Activated T-cell treated with anti-CD3 and anti-CD28 coated beads, Interleukin-2, amount 50 U/mL, for 4 hours (primary cell): ENCODE data around the gene SELENOM. TPM values are rescaled to one million over a fixed set of nuclear protein-coding genes. Genes with fewer than 3 reads are reported as not detected.
"Not testable (repeated sequence)": the region's sequence is repeated elsewhere in the genome, so short reads cannot be mapped to it uniquely, and the experiment has no call there.

ENCODE experiments used
- ATAC-seq, 2 donors: fragments of 200-7000 bp; cut with Tn5 transposase; one replicate each; pipeline ENCODE4 v1.10.0; 2021
- DNase-seq: peaks from one replicate; pipeline ENCODE4 v3.0.0-alpha.2; 2020
- H3K27me3 Mint-ChIP-seq: one replicate; pipeline ENCODE4 v1.8.0; 2021; ENCODE audit warnings: low read depth, mixed read lengths
- H3K36me3 Mint-ChIP-seq: one replicate; pipeline ENCODE4 v1.8.0; 2022; ENCODE audit warnings: mixed read lengths; ENCODE audit not compliant: insufficient read depth
- H3K4me1 Mint-ChIP-seq: one replicate; pipeline ENCODE4 v1.8.0; 2021; ENCODE audit warnings: low read depth, mixed read lengths
- H3K4me3 Mint-ChIP-seq: one replicate; pipeline ENCODE4 v1.8.0; 2021; ENCODE audit warnings: mild to moderate bottlenecking, moderate library complexity, mixed read lengths
- H3K9me3 Mint-ChIP-seq: one replicate; pipeline ENCODE4 v1.8.0; 2021; ENCODE audit warnings: mixed read lengths
- total RNA-seq, 3 donors: library from RNA; stranded (reverse); gene quantifications; one replicate each; pipeline ENCODE4 v1.2.1, GENCODE V29; 2021

Gene SELENOM
- total RNA-seq, 3 donors from 2014 or later = 8.1 to 19.2 (median 12.1) TPM

GRCh38 chr22:31077681-31078080 is 29.7 kb downstream of the SELENOM start:
- ATAC-seq = no peak
- H3K9me3 Mint-ChIP-seq = no peaks in the 10 kb centered on the region
- DNase-seq = no peak
- no peaks in the 10 kb centered on the region for H3K27me3 Mint-ChIP-seq
- peaks cover 21% of the 10 kb centered on the region for H3K4me1 Mint-ChIP-seq
- no peak overlapping the region for H3K4me3 Mint-ChIP-seq
- no peaks in the 10 kb centered on the region for H3K36me3 Mint-ChIP-seq

GRCh38 chr22:31075961-31076360 is 31.4 kb downstream of the SELENOM start:
- no peak for ATAC-seq
- Mint-ChIP-seq H3K36me3 (no peaks in the 10 kb centered on the region), H3K4me3 (no peak overlapping the region), H3K9me3 (no peaks in the 10 kb centered on the region), H3K27me3 (no peaks in the 10 kb centered on the region), H3K4me1 (peaks cover 5% of the 10 kb centered on the region)
- no peak for DNase-seq

- H3K4me1 Mint-ChIP-seq, ATAC-seq, H3K36me3 Mint-ChIP-seq, H3K4me3 Mint-ChIP-seq, H3K9me3 Mint-ChIP-seq, H3K27me3 Mint-ChIP-seq, DNase-seq: not testable (repeated sequence)
These were observed 33.7 kb downstream of the SELENOM start for GRCh38 chr22:31073545-31074145.

DNA sequence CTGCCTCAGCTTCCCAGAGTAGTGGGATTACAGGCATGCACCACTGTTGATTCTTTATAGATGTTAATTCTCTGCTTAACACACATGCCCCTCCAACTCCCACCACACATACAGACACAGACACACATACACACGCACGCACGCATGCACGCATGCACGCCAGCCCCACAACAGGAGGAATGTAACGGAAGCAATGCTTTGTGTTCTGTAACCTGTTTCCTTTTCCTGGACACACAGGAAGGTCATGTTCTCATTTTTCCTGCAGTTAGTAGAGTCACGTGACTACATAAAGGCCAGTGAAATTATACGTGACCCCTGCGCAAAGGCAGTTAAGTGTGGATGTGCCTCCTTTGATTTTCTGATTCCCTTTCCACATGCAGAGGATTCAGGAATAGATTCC is 34.2 kb downstream of the SELENOM start:
- H3K9me3 Mint-ChIP-seq, H3K4me3 Mint-ChIP-seq, H3K4me1 Mint-ChIP-seq, DNase-seq, ATAC-seq, H3K27me3 Mint-ChIP-seq, H3K36me3 Mint-ChIP-seq: not testable (repeated sequence)

DNA sequence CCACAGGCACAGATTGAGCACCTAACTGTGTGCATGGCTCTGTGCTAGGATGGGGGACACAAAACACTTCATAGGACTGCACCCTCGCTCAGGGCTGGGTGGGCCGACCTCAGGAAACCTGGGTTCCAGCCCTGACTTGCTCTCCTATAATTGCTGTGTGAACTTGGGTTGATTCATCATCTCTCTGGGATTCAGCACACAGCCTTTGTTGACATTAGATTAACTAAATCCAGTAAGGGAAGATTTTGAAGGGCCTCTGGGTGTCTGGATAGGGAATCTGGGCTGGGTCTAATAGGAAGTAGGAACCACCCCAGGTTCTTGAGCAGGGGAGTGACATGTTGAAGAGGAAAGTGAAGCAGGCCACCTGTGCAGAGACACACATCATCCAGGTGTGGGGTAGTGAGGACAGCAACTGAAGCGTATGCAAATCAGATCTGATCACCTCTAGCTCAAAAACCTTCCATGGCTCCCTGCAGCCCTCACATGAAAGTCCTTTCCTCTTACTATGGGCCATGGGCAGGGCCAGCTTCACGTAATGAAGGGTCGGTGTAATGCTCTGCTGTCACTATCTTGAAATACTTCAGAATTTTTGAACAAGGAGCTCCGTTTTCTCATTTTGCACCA is 37.6 kb downstream of the SELENOM start:
- H3K27me3 Mint-ChIP-seq, H3K9me3 Mint-ChIP-seq, ATAC-seq, DNase-seq, H3K36me3 Mint-ChIP-seq, H3K4me3 Mint-ChIP-seq, H3K4me1 Mint-ChIP-seq: not testable (repeated sequence)

GRCh38 chr22:31068970-31069369 is 38.4 kb downstream of the SELENOM start:
- no peak for ATAC-seq
- H3K4me1 Mint-ChIP-seq = peaks cover 3% of the 10 kb centered on the region
- no peak overlapping the region for H3K4me3 Mint-ChIP-seq
- no peaks in the 10 kb centered on the region for H3K9me3 Mint-ChIP-seq
- no peak for DNase-seq
- H3K27me3 Mint-ChIP-seq = peaks cover 3% of the 10 kb centered on the region
- no peaks in the 10 kb centered on the region for H3K36me3 Mint-ChIP-seq

GRCh38 chr22:31064369-31064768 is 43.0 kb downstream of the SELENOM start:
- Mint-ChIP-seq H3K27me3 (peaks cover 3% of the 10 kb centered on the region), H3K4me3 (peak overlapping the region; percentile 24), H3K4me1 (peaks cover 6% of the 10 kb centered on the region), H3K9me3 (peaks cover 3% of the 10 kb centered on the region), H3K36me3 (no peaks in the 10 kb centered on the region)
- no peak for ATAC-seq
- no peak for DNase-seq

- H3K27me3 Mint-ChIP-seq = no peaks in the 10 kb centered on the region
- H3K9me3 Mint-ChIP-seq = peaks cover 3% of the 10 kb centered on the region
These were observed 44.7 kb downstream of the SELENOM start for GRCh38 chr22:31062566-31063230.

DNA sequence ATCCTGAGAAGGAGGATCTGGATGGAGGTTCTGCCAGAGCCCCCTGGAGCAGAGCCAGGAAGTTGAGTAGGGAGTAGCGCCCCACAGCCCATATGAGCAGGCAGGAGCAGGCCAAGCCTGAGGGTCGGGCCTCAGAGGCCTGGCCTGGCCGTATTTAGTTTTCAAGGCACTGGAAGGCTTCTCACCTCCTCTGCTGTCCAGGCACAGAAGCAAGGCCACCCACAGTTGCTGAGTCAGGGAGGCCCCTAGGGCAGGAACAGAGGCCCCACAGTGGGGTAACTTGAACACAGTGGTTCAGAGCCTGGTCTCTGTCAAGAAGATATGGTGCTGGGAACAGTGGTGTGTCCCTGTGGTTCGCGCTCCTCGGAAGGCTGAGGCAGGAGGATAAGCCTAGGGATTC is 47.7 kb downstream of the SELENOM start:
- DNase-seq, H3K36me3 Mint-ChIP-seq, H3K4me3 Mint-ChIP-seq, H3K4me1 Mint-ChIP-seq, H3K9me3 Mint-ChIP-seq, ATAC-seq, H3K27me3 Mint-ChIP-seq: not testable (repeated sequence)

More at GRCh38 chr22:31062566-31063230, 44.7 kb downstream of the SELENOM start:
- Mint-ChIP-seq H3K4me3 (no peak overlapping the region), H3K36me3 (no peaks in the 10 kb centered on the region), H3K4me1 (peaks cover 6% of the 10 kb centered on the region)
- no peak for DNase-seq
- no peak for ATAC-seq

DNA sequence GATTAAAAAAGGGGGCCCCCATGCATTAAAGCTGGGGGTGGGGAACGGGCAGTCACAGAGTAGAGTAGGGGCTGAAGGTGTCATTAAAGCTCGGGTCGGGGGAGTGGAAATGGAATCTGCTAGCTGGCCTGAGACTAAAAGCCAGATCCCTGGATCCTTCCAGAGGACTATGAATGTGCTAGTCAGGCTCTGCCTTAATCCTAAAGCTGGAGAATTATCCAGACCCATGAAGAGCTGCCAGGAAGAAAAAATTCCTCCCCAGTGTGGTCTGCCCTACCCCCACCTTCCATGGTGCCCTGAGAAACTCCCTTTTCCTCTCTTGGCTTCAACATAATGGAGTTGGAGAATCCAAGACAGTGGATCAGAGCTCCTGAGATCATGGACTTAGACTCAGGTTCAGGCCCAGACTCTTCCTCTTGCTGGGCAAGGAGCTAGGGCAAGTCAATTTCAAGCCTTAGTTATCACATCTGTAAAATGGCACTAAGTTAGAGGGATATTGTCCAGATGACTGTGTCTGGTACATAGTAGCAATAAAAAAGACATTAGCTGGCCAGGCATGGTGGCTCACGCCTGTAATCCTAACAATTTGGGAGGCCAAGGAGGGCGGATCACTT is 50.3 kb downstream of the SELENOM start:
- ATAC-seq (no peak), DNase-seq (no peak)
- no peaks in the 10 kb centered on the region for H3K27me3 Mint-ChIP-seq

DNA sequence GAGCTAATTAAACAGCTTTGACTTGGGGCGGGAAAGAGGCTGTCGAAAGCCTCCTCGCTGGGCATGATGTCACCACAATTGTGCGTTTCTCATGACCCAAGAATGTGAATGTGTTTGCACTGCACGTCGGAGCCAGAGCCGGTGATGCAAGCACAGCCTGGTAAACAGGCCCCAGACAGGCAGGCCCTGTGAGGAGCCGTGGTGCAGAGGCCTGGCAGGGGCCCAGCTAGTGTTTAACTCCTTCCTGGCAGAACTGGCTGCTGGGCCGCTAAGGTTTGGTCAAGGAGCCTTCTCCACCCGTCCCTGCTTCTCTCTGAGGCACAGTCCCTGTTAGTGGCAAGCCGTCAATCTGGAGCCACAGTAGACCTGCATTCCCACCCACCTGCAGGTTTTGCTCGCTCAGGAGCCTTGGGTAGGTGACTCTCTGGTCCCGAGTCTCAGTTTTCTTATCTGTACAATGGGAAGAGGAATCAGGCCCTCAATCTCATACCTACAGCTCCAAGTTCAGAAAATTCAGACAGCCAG is 51.7 kb downstream of the SELENOM start:
- ATAC-seq (no peak), DNase-seq (no peak)
- Mint-ChIP-seq H3K27me3 (no peaks in the 10 kb centered on the region), H3K36me3 (no peaks in the 10 kb centered on the region), H3K9me3 (no peaks in the 10 kb centered on the region), H3K4me3 (no peak overlapping the region), H3K4me1 (no peaks in the 10 kb centered on the region)

More for the DNA sequence above, 50.3 kb downstream of the SELENOM start:
- Mint-ChIP-seq H3K36me3 (no peaks in the 10 kb centered on the region), H3K4me1 (no peaks in the 10 kb centered on the region), H3K9me3 (no peaks in the 10 kb centered on the region), H3K4me3 (no peak overlapping the region)

- H3K36me3 Mint-ChIP-seq = no peaks in the 10 kb centered on the region
- ATAC-seq (no peak), DNase-seq (no peak)
- H3K27me3 Mint-ChIP-seq = no peaks in the 10 kb centered on the region
- H3K4me3 Mint-ChIP-seq = no peak overlapping the region
- no peaks in the 10 kb centered on the region for H3K9me3 Mint-ChIP-seq
- no peaks in the 10 kb centered on the region for H3K4me1 Mint-ChIP-seq
These were observed 52.2 kb downstream of the SELENOM start for GRCh38 chr22:31055117-31055634.
